K562 (cell line): ENCODE results near the gene MLH3. TPM values are rescaled to one million over a fixed set of nuclear protein-coding genes. Genes with fewer than 3 reads are reported as not detected.

Source experiments
- ASH1L ChIP-seq: fragments of 450-650 bp; IDR thresholded peaks from 2 replicates; pipeline ENCODE4 v1.6.1; 2018; ENCODE audit warnings: borderline replicate concordance, mild to moderate bottlenecking, low read depth; ENCODE audit not compliant: partially characterized antibody
- BDP1 ChIP-seq: IDR thresholded peaks from 3 replicates; pipeline ENCODE4 v1.6.1; 2011; ENCODE audit not compliant: insufficient read length, insufficient read depth
- ESRRA ChIP-seq: fragments of 450-650 bp; IDR thresholded peaks from 2 replicates; pipeline ENCODE4 v1.6.1; 2014; ENCODE audit warnings: low read depth, mild to moderate bottlenecking, moderate library complexity, borderline replicate concordance
- HDAC3 ChIP-seq: fragments of 450-650 bp; IDR thresholded peaks from 2 replicates; pipeline ENCODE4 v1.6.1; 2018; ENCODE audit warnings: borderline replicate concordance, mild to moderate bottlenecking, moderate library complexity; ENCODE audit not compliant: partially characterized antibody
- ILF3 ChIP-seq: fragments of 450-650 bp; IDR thresholded peaks from 2 replicates; pipeline ENCODE4 v1.6.1; 2018; ENCODE audit warnings: antibody characterized with exemption, mild to moderate bottlenecking, moderate library complexity, borderline replicate concordance
- KAT8 ChIP-seq: fragments of 450-650 bp; IDR thresholded peaks from 2 replicates; pipeline ENCODE4 v1.6.1; 2016; ENCODE audit warnings: low read depth, mild to moderate bottlenecking
- NFRKB ChIP-seq: fragments of 450-650 bp; IDR thresholded peaks from 2 replicates; pipeline ENCODE4 v1.6.1; 2016; ENCODE audit warnings: low read depth
- PRMT5 ChIP-seq: sonication (generic); formaldehyde crosslinking; IDR thresholded peaks from 2 replicates; pipeline ENCODE4 v1.5.0; 2020; ENCODE audit warnings: missing genetic modification reagents
- RAD21 ChIP-seq, 2 experiments: fragments of 250-450 bp in 1 of 2; fragments of 450-650 bp in 1 of 2; sonication (Bioruptor Pico) in 1 of 2; formaldehyde crosslinking in 1 of 2; IDR thresholded peaks in 1 of 2; conservative IDR thresholded peaks in 1 of 2; 2 replicates each; pipeline versions ENCODE4 v1.4.0 to v1.8.0; 2020 to 2022; ENCODE audit warnings: mild to moderate bottlenecking in 2 of 2, moderate library complexity in 1 of 2
- STAG1 ChIP-seq: sonication (generic); formaldehyde crosslinking; IDR thresholded peaks from 2 replicates; pipeline ENCODE4 v1.5.0; 2020; ENCODE audit warnings: missing genetic modification reagents, borderline replicate concordance
- SUPT5H ChIP-seq: fragments of 450-650 bp; IDR thresholded peaks from 2 replicates; pipeline ENCODE4 v1.6.1; 2016
- TFAM ChIP-seq: fragments of 250-450 bp; sonication (Bioruptor Pico); conservative IDR thresholded peaks from 2 replicates; pipeline ENCODE4 v1.5.0; 2021; ENCODE audit warnings: mild to moderate bottlenecking, moderate library complexity
- TRIM28 ChIP-seq: fragments of 450-650 bp; IDR thresholded peaks from 2 replicates; pipeline ENCODE4 v1.6.1; 2017
- ZNF121 ChIP-seq: sonication (generic); formaldehyde crosslinking; conservative IDR thresholded peaks from 2 replicates; pipeline ENCODE4 v1.8.0; 2022; ENCODE audit warnings: missing genetic modification reagents
- ZNF165 ChIP-seq: fragments of 250-450 bp; sonication (Bioruptor Pico); IDR thresholded peaks from 2 replicates; pipeline ENCODE4 v1.4.0; 2020; ENCODE audit warnings: borderline replicate concordance
- ZNF263 ChIP-seq: sonication (generic); formaldehyde crosslinking; IDR thresholded peaks from 2 replicates; pipeline ENCODE4 v1.8.0; 2022; ENCODE audit warnings: mild to moderate bottlenecking, missing genetic modification reagents, borderline replicate concordance
- polyA plus RNA-seq, 8 experiments: library from polyadenylated mRNA; depleted of rRNA in 4 of 8; stranded (reverse) in 5 of 8; unstranded in 3 of 8; fragments of >200 nt; fragmentation: Nextera tagmentation in 2 of 8; fragmentation: Illumina TruSeq in 1 of 8; extraction: Ambion mirVana in 2 of 8; extraction: Trizol in 1 of 8; gene quantifications; 2 replicates each; pipeline versions ENCODE4 v1.2.1 to v1.2.3, GENCODE V29; 2011 to 2014; ENCODE audit warnings: inconsistent platforms in 1 of 8, missing spikeins in 1 of 8
- total RNA-seq, 7 experiments: library from RNA; depleted of rRNA in 6 of 7; stranded (reverse); fragments of >200 nt in 6 of 7; fragmentation: Illumina TruSeq in 2 of 7; extraction: Trizol in 2 of 7; gene quantifications; 2 replicates each; pipeline versions ENCODE4 v1.2.1 to v1.2.3, GENCODE V29; 2011 to 2021; ENCODE audit warnings: low replicate concordance in 1 of 7
- TF ChIP-seq, protein P1 (sequence below): fragments of 250-450 bp; sonication (Bioruptor Pico); IDR thresholded peaks from 2 replicates; pipeline ENCODE4 v1.8.0; 2021; ENCODE audit warnings: borderline replicate concordance, mild to moderate bottlenecking, moderate library complexity; ENCODE audit not compliant: poor library complexity, severe bottlenecking
- TF ChIP-seq, protein P2 (sequence below): fragments of 250-450 bp; sonication (Bioruptor Pico); IDR thresholded peaks from 2 replicates; pipeline ENCODE4 v1.8.0; 2021; ENCODE audit warnings: moderate library complexity, mild to moderate bottlenecking, inconsistent platforms
- TF ChIP-seq, protein P3 (sequence below): fragments of 250-450 bp; sonication (Bioruptor Pico); IDR thresholded peaks from 2 replicates; pipeline ENCODE4 v1.4.0; 2020; ENCODE audit warnings: borderline replicate concordance
- TF ChIP-seq, protein P4 (sequence below): sonication (generic); formaldehyde crosslinking; IDR thresholded peaks from 2 replicates; pipeline ENCODE4 v1.8.0; 2023; ENCODE audit warnings: mild to moderate bottlenecking, missing genetic modification reagents

The MLH3 gene
- total and polyA plus RNA-seq, 9 of the 15 experiments (the other 6 are each of a cell fraction or from before 2014, with no cell fraction given), result 5.9 to 15.3 (median 10.7) TPM

GRCh38 chr14:75088566-75089373 is 37.5 kb upstream of the MLH3 start (continued):
- TF ChIP-seq HDAC3 (no peak), TRIM28 (no peak), ILF3 (no peak), RAD21 (CRISPR knock-in tag; conservative IDR thresholded peaks at IDR 0.05 in 1 of 2, IDR thresholded peaks at IDR 0.05 in 1 of 2) (peak; percentile 74 to 90), TFAM (no peak), ZNF263 (CRISPR knock-in tag) (no peak), KAT8 (no peak), ESRRA (peak; percentile 61; the same call in 1 of the 2 replicates), ASH1L (no peak), BDP1 (no peak), SUPT5H (no peak), PRMT5 (no peak), STAG1 (peak; percentile 64; the same call in 1 of the 2 replicates), ZNF165 (CRISPR knock-in tag) (no peak), NFRKB (no peak), ZNF121 (CRISPR knock-in tag) (0 out of 2 replicates have a peak, but pooled peaks have one; percentile 14)
- TF ChIP-seq, protein P1, sequence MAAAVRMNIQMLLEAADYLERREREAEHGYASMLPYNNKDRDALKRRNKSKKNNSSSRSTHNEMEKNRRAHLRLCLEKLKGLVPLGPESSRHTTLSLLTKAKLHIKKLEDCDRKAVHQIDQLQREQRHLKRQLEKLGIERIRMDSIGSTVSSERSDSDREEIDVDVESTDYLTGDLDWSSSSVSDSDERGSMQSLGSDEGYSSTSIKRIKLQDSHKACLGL, result no peak
- TF ChIP-seq, protein P2, sequence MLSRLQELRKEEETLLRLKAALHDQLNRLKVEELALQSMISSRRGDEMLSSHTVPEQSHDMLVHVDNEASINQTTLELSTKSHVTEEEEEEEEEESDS (CRISPR knock-in tag), result no peak
- TF ChIP-seq, protein P3, sequence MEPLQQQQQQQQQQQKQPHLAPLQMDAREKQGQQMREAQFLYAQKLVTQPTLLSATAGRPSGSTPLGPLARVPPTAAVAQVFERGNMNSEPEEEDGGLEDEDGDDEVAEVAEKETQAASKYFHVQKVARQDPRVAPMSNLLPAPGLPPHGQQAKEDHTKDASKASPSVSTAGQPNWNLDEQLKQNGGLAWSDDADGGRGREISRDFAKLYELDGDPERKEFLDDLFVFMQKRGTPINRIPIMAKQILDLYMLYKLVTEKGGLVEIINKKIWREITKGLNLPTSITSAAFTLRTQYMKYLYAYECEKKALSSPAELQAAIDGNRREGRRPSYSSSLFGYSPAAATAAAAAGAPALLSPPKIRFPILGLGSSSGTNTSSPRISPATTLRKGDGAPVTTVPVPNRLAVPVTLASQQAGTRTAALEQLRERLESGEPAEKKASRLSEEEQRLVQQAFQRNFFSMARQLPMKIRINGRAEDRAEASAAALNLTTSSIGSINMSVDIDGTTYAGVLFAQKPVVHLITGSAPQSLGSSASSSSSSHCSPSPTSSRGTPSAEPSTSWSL (CRISPR knock-in tag), result no peak
- TF ChIP-seq, protein P4, sequence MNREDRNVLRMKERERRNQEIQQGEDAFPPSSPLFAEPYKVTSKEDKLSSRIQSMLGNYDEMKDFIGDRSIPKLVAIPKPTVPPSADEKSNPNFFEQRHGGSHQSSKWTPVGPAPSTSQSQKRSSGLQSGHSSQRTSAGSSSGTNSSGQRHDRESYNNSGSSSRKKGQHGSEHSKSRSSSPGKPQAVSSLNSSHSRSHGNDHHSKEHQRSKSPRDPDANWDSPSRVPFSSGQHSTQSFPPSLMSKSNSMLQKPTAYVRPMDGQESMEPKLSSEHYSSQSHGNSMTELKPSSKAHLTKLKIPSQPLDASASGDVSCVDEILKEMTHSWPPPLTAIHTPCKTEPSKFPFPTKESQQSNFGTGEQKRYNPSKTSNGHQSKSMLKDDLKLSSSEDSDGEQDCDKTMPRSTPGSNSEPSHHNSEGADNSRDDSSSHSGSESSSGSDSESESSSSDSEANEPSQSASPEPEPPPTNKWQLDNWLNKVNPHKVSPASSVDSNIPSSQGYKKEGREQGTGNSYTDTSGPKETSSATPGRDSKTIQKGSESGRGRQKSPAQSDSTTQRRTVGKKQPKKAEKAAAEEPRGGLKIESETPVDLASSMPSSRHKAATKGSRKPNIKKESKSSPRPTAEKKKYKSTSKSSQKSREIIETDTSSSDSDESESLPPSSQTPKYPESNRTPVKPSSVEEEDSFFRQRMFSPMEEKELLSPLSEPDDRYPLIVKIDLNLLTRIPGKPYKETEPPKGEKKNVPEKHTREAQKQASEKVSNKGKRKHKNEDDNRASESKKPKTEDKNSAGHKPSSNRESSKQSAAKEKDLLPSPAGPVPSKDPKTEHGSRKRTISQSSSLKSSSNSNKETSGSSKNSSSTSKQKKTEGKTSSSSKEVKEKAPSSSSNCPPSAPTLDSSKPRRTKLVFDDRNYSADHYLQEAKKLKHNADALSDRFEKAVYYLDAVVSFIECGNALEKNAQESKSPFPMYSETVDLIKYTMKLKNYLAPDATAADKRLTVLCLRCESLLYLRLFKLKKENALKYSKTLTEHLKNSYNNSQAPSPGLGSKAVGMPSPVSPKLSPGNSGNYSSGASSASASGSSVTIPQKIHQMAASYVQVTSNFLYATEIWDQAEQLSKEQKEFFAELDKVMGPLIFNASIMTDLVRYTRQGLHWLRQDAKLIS (CRISPR knock-in tag), result no peak
- TF ChIP-seq, all 486 proteins: peak for 10
